Activated T-helper 2 cell treated with anti-CD3 and anti-CD28 coated beads, Interferon-gamma antibody, Interleukin-2, Interleukin-4, amounts not matched to agents 10 μg/mL and 5 μg/mL and 100 μg/mL, durations not matched to agents 14 hours and 24 hours and 36 hours (primary cell): ENCODE results near the gene TTC12. TPM values are rescaled to one million over a fixed set of nuclear protein-coding genes. Genes with fewer than 3 reads are reported as not detected.

Experiments used
- DNase-seq: peaks from one replicate; pipeline ENCODE4 v3.0.0; 2021; ENCODE audit warnings: low spot score
- H3K27ac Mint-ChIP-seq: one replicate; pipeline ENCODE4 v1.8.0; 2021; ENCODE audit warnings: mixed read lengths
- H3K27me3 Mint-ChIP-seq: one replicate; pipeline ENCODE4 v1.8.0; 2021; ENCODE audit warnings: low read depth, mixed read lengths
- H3K36me3 Mint-ChIP-seq: one replicate; pipeline ENCODE4 v1.8.0; 2021; ENCODE audit warnings: low read depth, mixed read lengths
- H3K4me1 Mint-ChIP-seq: one replicate; pipeline ENCODE4 v1.8.0; 2021; ENCODE audit warnings: low read depth, mixed read lengths
- H3K4me3 Mint-ChIP-seq: one replicate; pipeline ENCODE4 v1.8.0; 2021; ENCODE audit warnings: low read depth, mild to moderate bottlenecking, moderate library complexity, mixed read lengths
- H3K9me3 Mint-ChIP-seq: one replicate; pipeline ENCODE4 v1.8.0; 2021; ENCODE audit warnings: mixed read lengths
- intact Hi-C: fragments of 100-400 bp; cut with micrococcal nuclease; formaldehyde crosslinking; loops from one replicate; pipeline ENCODE4 v1.15.1; 2023
- total RNA-seq: library from RNA; stranded (reverse); gene quantifications from 2 replicates; pipeline ENCODE4 v1.2.3, GENCODE V29; 2022

Gene TTC12
- total RNA-seq, 1 donor from 2014 or later, result 7.0 TPM

GRCh38 chr11:113316256-113316655, 1.9 kb downstream of the TTC12 start:
- peaks cover 17% of the 10 kb centered on the region for H3K4me1 Mint-ChIP-seq
- DNase-seq, result no peak
- intact Hi-C loops, result no loop called here
- no peak overlapping the region for H3K4me3 Mint-ChIP-seq
- no peaks in the 10 kb centered on the region for H3K27me3 Mint-ChIP-seq
- H3K9me3 Mint-ChIP-seq, result no peaks in the 10 kb centered on the region
- H3K36me3 Mint-ChIP-seq, result peaks cover 11% of the 10 kb centered on the region
- no peak overlapping the region for H3K27ac Mint-ChIP-seq

DNA sequence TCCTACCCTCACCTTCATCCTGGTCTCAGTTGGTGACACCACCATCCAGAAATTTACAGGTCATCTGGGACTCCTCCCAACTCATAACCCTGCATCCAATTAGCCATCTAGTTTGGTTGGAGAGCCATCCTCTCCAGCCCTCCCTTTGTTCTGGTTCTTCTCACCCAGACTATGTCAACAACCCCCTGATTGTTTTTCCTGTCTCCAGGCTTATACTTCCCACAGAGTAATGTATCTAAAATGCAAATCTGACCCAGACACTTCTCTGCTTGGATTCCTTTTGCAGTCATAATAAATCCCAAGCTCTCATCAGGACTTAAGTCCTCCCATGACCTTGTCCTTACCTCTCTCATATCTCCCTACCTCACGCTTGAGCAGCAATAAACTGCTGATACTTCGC, 3.0 kb downstream of the TTC12 start:
- H3K4me1 Mint-ChIP-seq, result peaks cover 17% of the 10 kb centered on the region

GRCh38 chr11:113319085-113319484, 4.7 kb downstream of the TTC12 start:
- H3K9me3 Mint-ChIP-seq, result no peaks in the 10 kb centered on the region
- intact Hi-C loops, result no loop called here
- H3K4me1 Mint-ChIP-seq, result peaks cover 7% of the 10 kb centered on the region
- peaks cover 11% of the 10 kb centered on the region for H3K36me3 Mint-ChIP-seq
- H3K27me3 Mint-ChIP-seq, result no peaks in the 10 kb centered on the region
- H3K4me3 Mint-ChIP-seq, result no peak overlapping the region
- no peak for DNase-seq
- no peak overlapping the region for H3K27ac Mint-ChIP-seq

More for the DNA sequence above, 3.0 kb downstream of the TTC12 start:
- no peak for DNase-seq
- Mint-ChIP-seq H3K36me3 (peaks cover 11% of the 10 kb centered on the region), H3K4me3 (no peak overlapping the region), H3K27me3 (no peaks in the 10 kb centered on the region), H3K9me3 (no peaks in the 10 kb centered on the region), H3K27ac (no peak overlapping the region)
- intact Hi-C loops, result no loop called here

DNA sequence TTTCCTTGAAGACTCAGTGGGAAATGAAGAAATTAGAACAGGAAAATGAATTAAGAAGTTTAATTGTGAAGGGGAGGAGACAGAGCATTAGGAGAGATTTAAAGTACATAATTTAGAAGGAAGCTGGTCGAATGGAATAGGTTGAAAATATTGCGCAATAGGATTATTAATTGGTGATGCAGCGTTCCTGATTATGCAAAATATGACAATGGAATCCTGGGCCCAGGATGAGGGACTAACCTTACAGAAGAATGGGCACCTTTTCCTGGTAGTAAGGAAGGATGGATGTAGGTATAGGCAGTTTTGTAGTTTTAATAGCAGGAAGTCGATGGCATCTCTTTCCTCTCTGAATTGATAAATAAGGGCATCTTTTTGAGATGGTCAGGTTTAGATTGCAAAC, 7.8 kb downstream of the TTC12 start:
- H3K4me1 Mint-ChIP-seq, result peaks cover 2% of the 10 kb centered on the region

DNA sequence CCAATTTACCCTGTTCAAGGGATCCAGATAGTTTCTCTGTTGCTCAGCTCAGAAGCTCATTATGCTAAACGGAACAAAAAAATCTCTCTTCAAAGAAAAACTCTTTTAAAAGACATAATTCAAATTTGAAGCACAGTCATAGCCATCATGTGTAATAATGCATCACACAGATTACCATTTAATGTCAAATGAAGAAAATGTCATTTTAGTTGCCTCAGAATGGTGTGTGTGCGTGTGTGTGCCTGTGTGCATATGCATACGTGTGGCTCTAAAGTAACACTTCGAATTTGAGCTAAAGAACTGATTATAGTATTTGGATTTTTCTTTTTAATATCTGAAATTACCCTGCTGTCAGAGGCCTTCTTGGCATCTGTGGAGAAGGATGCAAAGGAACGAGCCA, 9.9 kb downstream of the TTC12 start:
- intact Hi-C loops, result no loop called here
- no peaks in the 10 kb centered on the region for H3K9me3 Mint-ChIP-seq
- no peaks in the 10 kb centered on the region for H3K27me3 Mint-ChIP-seq
- H3K27ac Mint-ChIP-seq, result no peak overlapping the region
- no peaks in the 10 kb centered on the region for H3K4me1 Mint-ChIP-seq
- H3K36me3 Mint-ChIP-seq, result no peaks in the 10 kb centered on the region
- no peak for DNase-seq
- H3K4me3 Mint-ChIP-seq, result no peak overlapping the region

More for the DNA sequence above, 7.8 kb downstream of the TTC12 start:
- intact Hi-C loops, result no loop called here
- Mint-ChIP-seq H3K9me3 (no peaks in the 10 kb centered on the region), H3K36me3 (peaks cover 11% of the 10 kb centered on the region), H3K27ac (no peak overlapping the region), H3K27me3 (no peaks in the 10 kb centered on the region), H3K4me3 (no peak overlapping the region)
- no peak for DNase-seq

DNA sequence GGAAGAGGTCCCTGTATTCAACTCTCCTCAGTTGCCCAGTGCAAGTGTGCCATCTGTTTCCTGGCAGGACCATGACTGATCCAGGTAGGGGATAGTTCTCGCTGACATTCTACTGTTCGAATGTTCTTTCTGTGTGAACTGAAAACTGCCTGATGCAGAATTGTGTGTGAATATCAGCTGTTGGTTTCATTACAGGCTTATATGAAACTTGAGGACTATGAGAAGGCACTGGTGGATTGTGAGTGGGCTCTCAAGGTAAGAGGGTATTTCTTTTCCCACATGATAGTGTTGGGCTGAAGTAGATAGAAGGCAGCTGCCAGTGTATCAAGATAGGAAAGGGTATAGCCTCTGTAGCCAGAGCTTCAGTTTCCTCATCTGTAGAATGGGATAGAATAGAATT, 15.3 kb downstream of the TTC12 start:
- no peaks in the 10 kb centered on the region for H3K27me3 Mint-ChIP-seq
- H3K9me3 Mint-ChIP-seq, result no peaks in the 10 kb centered on the region
- peaks cover 3% of the 10 kb centered on the region for H3K36me3 Mint-ChIP-seq
- no peak for DNase-seq
- H3K4me1 Mint-ChIP-seq, result peaks cover 9% of the 10 kb centered on the region
- H3K27ac Mint-ChIP-seq, result no peak overlapping the region
- intact Hi-C loops, result no loop called here
- no peak overlapping the region for H3K4me3 Mint-ChIP-seq

DNA sequence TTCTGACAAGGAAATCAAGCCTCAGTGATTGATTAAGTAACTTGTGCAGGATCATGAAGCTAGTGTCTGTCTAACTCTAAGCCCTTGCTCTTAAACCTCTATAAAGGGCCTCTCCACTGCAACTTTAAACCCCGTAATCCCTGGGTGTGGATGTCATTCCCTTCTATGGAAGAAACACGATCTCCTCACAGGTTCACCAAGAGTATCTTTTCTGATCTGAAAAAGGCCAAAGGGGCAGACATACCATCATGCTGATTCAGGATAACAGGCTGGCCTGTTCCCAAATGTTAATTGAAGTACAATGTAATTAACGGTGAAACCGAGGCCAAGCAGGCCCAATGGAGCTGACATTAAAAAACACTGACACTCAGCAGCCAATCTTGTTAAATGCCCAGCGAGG, 17.1 kb downstream of the TTC12 start:
- intact Hi-C loops, result no loop called here
- no peaks in the 10 kb centered on the region for H3K27me3 Mint-ChIP-seq
- peaks cover 9% of the 10 kb centered on the region for H3K4me1 Mint-ChIP-seq
- no peak overlapping the region for H3K27ac Mint-ChIP-seq
- DNase-seq, result no peak
- peaks cover 18% of the 10 kb centered on the region for H3K36me3 Mint-ChIP-seq
- H3K9me3 Mint-ChIP-seq, result no peaks in the 10 kb centered on the region
- H3K4me3 Mint-ChIP-seq, result no peak overlapping the region

- Mint-ChIP-seq H3K27ac (no peak overlapping the region), H3K36me3 (peaks cover 22% of the 10 kb centered on the region), H3K4me3 (no peak overlapping the region), H3K9me3 (peaks cover 1% of the 10 kb centered on the region), H3K4me1 (peaks cover 9% of the 10 kb centered on the region), H3K27me3 (no peaks in the 10 kb centered on the region)
- no peak for DNase-seq
- intact Hi-C loops, result no loop called here
Observed at GRCh38 chr11:113332023-113332422, 17.6 kb downstream of the TTC12 start.

DNA sequence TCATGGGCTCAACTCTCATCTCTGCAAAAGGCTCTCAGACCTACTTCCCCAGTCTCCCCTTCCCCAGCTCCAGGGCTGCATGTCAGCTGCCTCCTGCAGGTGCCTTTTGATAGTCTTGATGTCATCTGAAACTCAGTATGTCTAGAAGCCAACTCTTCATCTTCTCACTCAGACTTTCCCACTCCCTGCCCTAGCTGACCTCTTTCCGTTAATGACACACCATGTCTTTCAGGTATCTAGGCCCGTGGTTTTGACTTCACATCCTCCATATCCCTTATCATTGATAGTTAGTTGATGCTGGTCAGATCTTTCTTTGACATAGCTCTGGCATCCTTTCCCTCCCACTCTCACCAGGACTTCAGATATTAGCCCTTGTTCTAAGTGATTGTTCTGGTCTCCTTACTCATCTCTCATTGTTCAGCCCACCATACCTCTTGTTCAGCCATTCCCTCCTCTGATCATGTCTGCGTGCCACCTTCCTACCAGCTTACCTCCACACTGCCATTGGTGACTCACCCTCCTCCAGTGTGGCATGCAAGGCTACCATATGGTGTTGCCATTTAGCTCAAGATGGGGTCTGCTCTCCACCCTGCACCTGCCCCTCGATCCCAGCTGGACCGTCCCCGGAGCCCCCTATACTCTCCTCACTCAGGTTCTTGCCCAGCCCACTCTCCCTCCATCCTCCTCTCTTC, 18.4 kb downstream of the TTC12 start:
- Mint-ChIP-seq H3K27me3 (no peaks in the 10 kb centered on the region), H3K9me3 (peaks cover 3% of the 10 kb centered on the region), H3K4me1 (peaks cover 9% of the 10 kb centered on the region), H3K4me3 (no peak overlapping the region), H3K36me3 (peaks cover 24% of the 10 kb centered on the region), H3K27ac (peak overlapping the region; percentile 44)
- intact Hi-C loops, result no loop called here
- no peak for DNase-seq

DNA sequence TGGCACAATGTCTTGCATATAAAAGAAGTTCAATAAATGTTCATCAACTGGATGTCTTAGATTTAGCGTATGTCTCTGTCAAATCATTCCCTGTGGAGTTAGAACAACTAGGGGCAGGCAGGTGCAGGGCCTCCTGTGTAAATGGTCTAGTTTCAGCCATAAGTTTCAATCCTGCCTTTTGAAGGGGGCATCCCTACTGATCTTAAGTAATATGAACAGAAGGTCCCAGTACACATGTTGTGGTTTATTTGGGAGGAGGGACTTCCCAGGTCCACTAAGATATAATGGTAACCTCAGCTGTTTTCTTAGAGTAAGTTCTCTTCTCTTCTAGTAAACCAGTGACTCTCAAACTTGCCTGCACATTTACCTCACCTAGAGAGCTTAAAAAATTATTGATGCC, 19.8 kb downstream of the TTC12 start:
- H3K9me3 Mint-ChIP-seq, result peaks cover 3% of the 10 kb centered on the region

DNA sequence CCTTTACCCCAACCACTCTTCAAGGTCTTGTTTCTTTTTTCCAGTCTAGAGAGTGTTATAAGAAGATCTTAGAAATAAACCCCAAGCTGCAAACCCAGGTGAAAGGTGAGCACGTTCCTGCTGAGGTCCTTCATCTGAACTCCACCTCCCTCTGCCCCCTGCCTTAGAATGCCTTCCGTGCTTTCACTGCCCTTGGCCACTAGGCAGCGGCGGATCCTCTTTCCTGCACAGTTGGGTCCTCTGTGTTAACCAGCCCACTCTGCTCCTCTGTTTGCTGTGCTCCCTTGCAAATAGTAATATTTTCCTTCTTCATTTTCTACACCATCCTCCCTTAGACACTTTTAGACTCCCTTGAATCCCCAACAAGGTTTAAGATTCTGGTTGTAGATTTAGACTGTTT, 24.3 kb downstream of the TTC12 start:
- Mint-ChIP-seq H3K27me3 (no peaks in the 10 kb centered on the region), H3K36me3 (peaks cover 26% of the 10 kb centered on the region), H3K27ac (no peak overlapping the region), H3K4me1 (no peaks in the 10 kb centered on the region), H3K9me3 (peaks cover 3% of the 10 kb centered on the region), H3K4me3 (no peak overlapping the region)
- intact Hi-C loops, result no loop called here
- no peak for DNase-seq

More for the DNA sequence above, 19.8 kb downstream of the TTC12 start:
- H3K4me3 Mint-ChIP-seq, result no peak overlapping the region
- peaks cover 9% of the 10 kb centered on the region for H3K4me1 Mint-ChIP-seq
- H3K27ac Mint-ChIP-seq, result no peak overlapping the region
- intact Hi-C loops, result no loop called here
- peaks cover 24% of the 10 kb centered on the region for H3K36me3 Mint-ChIP-seq
- H3K27me3 Mint-ChIP-seq, result no peaks in the 10 kb centered on the region
- DNase-seq, result no peak

- Mint-ChIP-seq H3K27ac (no peak overlapping the region), H3K9me3 (peaks cover 3% of the 10 kb centered on the region), H3K36me3 (peaks cover 24% of the 10 kb centered on the region), H3K27me3 (no peaks in the 10 kb centered on the region), H3K4me3 (no peak overlapping the region), H3K4me1 (no peaks in the 10 kb centered on the region)
- no peak for DNase-seq
- intact Hi-C loops, result no loop called here
Observed at GRCh38 chr11:113339929-113340589, 25.7 kb downstream of the TTC12 start.

- Mint-ChIP-seq H3K4me3 (no peak overlapping the region), H3K9me3 (peaks cover 3% of the 10 kb centered on the region), H3K4me1 (no peaks in the 10 kb centered on the region), H3K36me3 (peaks cover 9% of the 10 kb centered on the region), H3K27me3 (no peaks in the 10 kb centered on the region), H3K27ac (no peak overlapping the region)
- no peak for DNase-seq
- intact Hi-C loops, result no loop called here
Observed at GRCh38 chr11:113341388-113342165, 27.2 kb downstream of the TTC12 start.
